ENCODE data around the gene CEP85L. TPM values are rescaled to one million over a fixed set of nuclear protein-coding genes. Genes with fewer than 3 reads are reported as not detected.

CEP85L gene
- total RNA-seq, 1 experiment from 2014 or later: 5.8 TPM

DNA sequence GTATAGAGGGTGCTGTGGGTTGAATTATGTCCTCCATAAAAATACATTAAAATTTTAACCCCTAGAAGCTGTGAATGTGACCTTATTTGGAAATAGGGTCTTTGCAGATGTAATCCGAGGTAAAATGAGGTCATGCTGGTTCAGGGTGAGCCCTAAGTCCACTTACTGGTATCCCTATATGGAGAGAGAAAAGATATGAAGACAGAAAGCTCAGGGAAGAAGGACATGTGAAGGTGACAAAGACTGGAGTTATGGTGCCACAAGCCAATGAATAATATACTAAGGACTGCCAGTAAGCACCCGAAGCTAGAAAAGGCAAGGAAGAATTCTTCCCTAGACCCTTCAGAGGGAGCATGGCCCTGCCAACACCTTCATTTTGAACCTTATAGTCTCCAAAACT, 53.1 kb downstream of the CEP85L start:
- no peak for DNase-seq
- no peaks in the 10 kb centered on the region for H3K4me1 Mint-ChIP-seq (ENCODE audit: low read depth, unreplicated experiment)
- no peaks in the 10 kb centered on the region for H3K27me3 Mint-ChIP-seq (ENCODE audit: unreplicated experiment)
- no peak overlapping the region for H3K27ac Mint-ChIP-seq (ENCODE audit: unreplicated experiment)
- CTCF ChIA-PET: interaction anchor here (0.6 kb wide), 1 partner anchor 587 kb away, joined by 3 read pairs; no protein-coding TSS in a partner anchor
- H3K4me3 Mint-ChIP-seq (ENCODE audit: low read depth, unreplicated experiment): no peak overlapping the region
- H3K9me3 Mint-ChIP-seq (ENCODE audit: low read depth, unreplicated experiment): no peaks in the 10 kb centered on the region
- H3K36me3 Mint-ChIP-seq (ENCODE audit: insufficient read depth, unreplicated experiment): no peaks in the 10 kb centered on the region
- TF ChIP-seq, protein P1, sequence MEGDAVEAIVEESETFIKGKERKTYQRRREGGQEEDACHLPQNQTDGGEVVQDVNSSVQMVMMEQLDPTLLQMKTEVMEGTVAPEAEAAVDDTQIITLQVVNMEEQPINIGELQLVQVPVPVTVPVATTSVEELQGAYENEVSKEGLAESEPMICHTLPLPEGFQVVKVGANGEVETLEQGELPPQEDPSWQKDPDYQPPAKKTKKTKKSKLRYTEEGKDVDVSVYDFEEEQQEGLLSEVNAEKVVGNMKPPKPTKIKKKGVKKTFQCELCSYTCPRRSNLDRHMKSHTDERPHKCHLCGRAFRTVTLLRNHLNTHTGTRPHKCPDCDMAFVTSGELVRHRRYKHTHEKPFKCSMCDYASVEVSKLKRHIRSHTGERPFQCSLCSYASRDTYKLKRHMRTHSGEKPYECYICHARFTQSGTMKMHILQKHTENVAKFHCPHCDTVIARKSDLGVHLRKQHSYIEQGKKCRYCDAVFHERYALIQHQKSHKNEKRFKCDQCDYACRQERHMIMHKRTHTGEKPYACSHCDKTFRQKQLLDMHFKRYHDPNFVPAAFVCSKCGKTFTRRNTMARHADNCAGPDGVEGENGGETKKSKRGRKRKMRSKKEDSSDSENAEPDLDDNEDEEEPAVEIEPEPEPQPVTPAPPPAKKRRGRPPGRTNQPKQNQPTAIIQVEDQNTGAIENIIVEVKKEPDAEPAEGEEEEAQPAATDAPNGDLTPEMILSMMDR (IDR thresholded peaks at IDR 0.05; ENCODE audit: unreplicated experiment): no peak
- no TSS peak for BruUV-seq (replicated peaks)
- intact Hi-C loops (cut with micrococcal nuclease; ENCODE audit: unreplicated experiment): no loop called here

DNA sequence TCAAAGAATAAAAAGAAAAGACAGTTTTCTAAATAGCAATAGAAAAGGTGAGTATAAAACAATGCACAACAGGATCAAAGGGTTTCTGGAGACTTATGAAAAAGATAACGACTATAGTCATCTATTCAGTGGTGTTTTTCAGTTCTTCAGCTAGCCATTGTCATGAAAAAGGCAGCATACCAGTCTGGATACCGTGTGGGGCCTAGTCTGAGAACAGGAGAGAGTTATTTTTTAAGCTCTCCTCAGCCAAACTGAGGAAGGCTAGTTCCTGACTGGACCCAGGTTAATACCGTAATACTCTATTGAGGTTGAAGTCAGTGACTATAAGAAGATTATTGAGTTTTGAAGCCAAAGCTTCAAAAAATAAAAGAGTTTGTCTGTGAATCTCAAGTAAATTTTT, 53.8 kb downstream of the CEP85L start:
- H3K36me3 Mint-ChIP-seq (ENCODE audit: insufficient read depth, unreplicated experiment): no peaks in the 10 kb centered on the region
- H3K9me3 Mint-ChIP-seq (ENCODE audit: low read depth, unreplicated experiment): no peaks in the 10 kb centered on the region
- no TSS peak for BruUV-seq (replicated peaks)
- no peak overlapping the region for H3K27ac Mint-ChIP-seq (ENCODE audit: unreplicated experiment)
- CTCF ChIA-PET: no interaction called here
- TF ChIP-seq, protein P1 (IDR thresholded peaks at IDR 0.05; ENCODE audit: unreplicated experiment): no peak
- no peaks in the 10 kb centered on the region for H3K4me1 Mint-ChIP-seq (ENCODE audit: low read depth, unreplicated experiment)
- intact Hi-C loops (cut with micrococcal nuclease; ENCODE audit: unreplicated experiment): no loop called here
- no peaks in the 10 kb centered on the region for H3K27me3 Mint-ChIP-seq (ENCODE audit: unreplicated experiment)
- no peak for DNase-seq
- no peak overlapping the region for H3K4me3 Mint-ChIP-seq (ENCODE audit: low read depth, unreplicated experiment)

DNA sequence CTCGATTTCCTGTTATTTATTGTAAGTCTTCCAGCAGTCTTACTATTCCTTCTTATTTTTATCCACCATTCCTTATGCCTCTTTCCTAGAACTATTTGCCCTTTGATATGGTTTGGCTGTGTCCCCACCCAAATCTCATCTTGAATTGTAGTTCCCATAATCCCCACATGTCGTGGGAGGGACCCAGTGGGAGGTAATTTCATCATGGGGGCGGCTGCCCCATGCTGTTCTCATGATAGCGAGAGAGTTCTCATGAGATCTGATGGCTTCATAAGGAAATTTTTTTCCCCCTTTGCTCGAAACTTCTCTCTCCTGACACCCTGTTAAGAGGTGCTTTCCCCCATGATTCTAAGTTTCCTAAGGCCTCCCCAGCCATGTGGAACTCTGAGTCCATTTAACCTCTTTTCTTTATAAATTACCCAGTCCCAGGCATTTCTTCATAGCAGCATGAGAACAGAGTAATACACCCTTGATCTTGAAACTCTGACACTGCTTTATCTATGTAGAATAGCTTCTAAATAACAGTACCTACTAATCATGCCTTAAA, 54.5 kb downstream of the CEP85L start:
- H3K27me3 Mint-ChIP-seq (ENCODE audit: unreplicated experiment): no peaks in the 10 kb centered on the region
- no peaks in the 10 kb centered on the region for H3K9me3 Mint-ChIP-seq (ENCODE audit: low read depth, unreplicated experiment)
- H3K4me1 Mint-ChIP-seq (ENCODE audit: low read depth, unreplicated experiment): no peaks in the 10 kb centered on the region
- no peak for DNase-seq
- intact Hi-C loops (cut with micrococcal nuclease; ENCODE audit: unreplicated experiment): no loop called here
- H3K4me3 Mint-ChIP-seq (ENCODE audit: low read depth, unreplicated experiment): no peak overlapping the region
- CTCF ChIA-PET: no interaction called here
- no peaks in the 10 kb centered on the region for H3K36me3 Mint-ChIP-seq (ENCODE audit: insufficient read depth, unreplicated experiment)
- no TSS peak for BruUV-seq (replicated peaks)
- TF ChIP-seq, protein P1 (IDR thresholded peaks at IDR 0.05; ENCODE audit: unreplicated experiment): no peak
- no peak overlapping the region for H3K27ac Mint-ChIP-seq (ENCODE audit: unreplicated experiment)

DNA sequence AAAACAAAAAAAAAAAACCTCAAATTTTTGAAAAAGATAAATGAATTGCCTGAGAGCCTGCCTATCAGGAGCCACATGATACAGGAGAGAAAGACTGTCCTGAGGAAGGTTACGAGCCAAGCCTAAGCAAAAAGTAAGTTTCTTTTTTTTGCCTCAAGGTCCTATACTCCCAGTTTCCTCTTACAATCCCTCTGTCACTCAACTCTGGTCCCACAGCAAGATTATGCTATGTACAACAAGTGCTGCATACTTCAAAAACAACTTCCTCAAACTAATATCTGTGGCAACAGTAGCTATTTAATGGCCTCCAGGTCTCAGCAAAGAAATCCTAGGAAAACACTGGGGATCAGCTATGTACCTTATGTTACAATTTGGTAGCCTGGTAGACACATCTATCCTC, 56.5 kb downstream of the CEP85L start:
- H3K4me1 Mint-ChIP-seq (ENCODE audit: low read depth, unreplicated experiment): no peaks in the 10 kb centered on the region
- no peaks in the 10 kb centered on the region for H3K27me3 Mint-ChIP-seq (ENCODE audit: unreplicated experiment)
- intact Hi-C loops (cut with micrococcal nuclease; ENCODE audit: unreplicated experiment): no loop called here
- CTCF ChIA-PET: no interaction called here
- TF ChIP-seq, protein P1 (IDR thresholded peaks at IDR 0.05; ENCODE audit: unreplicated experiment): no peak
- H3K27ac Mint-ChIP-seq (ENCODE audit: unreplicated experiment): no peak overlapping the region
- no peak overlapping the region for H3K4me3 Mint-ChIP-seq (ENCODE audit: low read depth, unreplicated experiment)
- no peaks in the 10 kb centered on the region for H3K36me3 Mint-ChIP-seq (ENCODE audit: insufficient read depth, unreplicated experiment)
- no peaks in the 10 kb centered on the region for H3K9me3 Mint-ChIP-seq (ENCODE audit: low read depth, unreplicated experiment)
- no TSS peak for BruUV-seq (replicated peaks)
- DNase-seq: no peak

Measured in Calu3 (cell line).